Measurements from ENCODE around the gene CACNA2D2. TPM values are rescaled to one million over a fixed set of nuclear protein-coding genes. Genes with fewer than 3 reads are reported as not detected.

The CACNA2D2 gene
- total RNA-seq, 1 donor from 2014 or later: not detected

GRCh38 chr3:50536471-50537180 is 33.2 kb upstream of the CACNA2D2 start:
- Histone ChIP-seq H3K27me3 (ENCODE audit: control insufficient read depth, insufficient read depth, low read length) (peaks cover 10% of the 10 kb centered on the region), H3K4me3 (ENCODE audit: low read depth, low read length) (no peak overlapping the region), H3K36me3 (ENCODE audit: control insufficient read depth, insufficient read depth, low read length) (no peaks in the 10 kb centered on the region)
- no peak for TF ChIP-seq CTCF (IDR thresholded peaks at IDR 0.05; ENCODE audit: insufficient read depth, low read length, severe bottlenecking)
- no peak for DNase-seq (ENCODE audit: low read depth)
- no peak for FAIRE-seq

GRCh38 chr3:50534681-50535330 is 31.4 kb upstream of the CACNA2D2 start:
- Histone ChIP-seq H3K27me3 (ENCODE audit: control insufficient read depth, insufficient read depth, low read length) (peaks cover 21% of the 10 kb centered on the region), H3K4me3 (ENCODE audit: low read depth, low read length) (no peak overlapping the region), H3K36me3 (ENCODE audit: control insufficient read depth, insufficient read depth, low read length) (no peaks in the 10 kb centered on the region)
- DNase-seq (ENCODE audit: low read depth): no peak
- no peak for TF ChIP-seq CTCF (IDR thresholded peaks at IDR 0.05; ENCODE audit: insufficient read depth, low read length, severe bottlenecking)
- no peak for FAIRE-seq

GRCh38 chr3:50533807-50534461 is 30.5 kb upstream of the CACNA2D2 start:
- DNase-seq (ENCODE audit: low read depth) (no peak), FAIRE-seq (no peak)
- no peak overlapping the region for H3K4me3 ChIP-seq (ENCODE audit: low read depth, low read length)
- TF ChIP-seq CTCF (IDR thresholded peaks at IDR 0.05; ENCODE audit: insufficient read depth, low read length, severe bottlenecking): no peak
- H3K27me3 ChIP-seq (ENCODE audit: control insufficient read depth, insufficient read depth, low read length): peaks cover 25% of the 10 kb centered on the region
- no peaks in the 10 kb centered on the region for H3K36me3 ChIP-seq (ENCODE audit: control insufficient read depth, insufficient read depth, low read length)

- H3K36me3 ChIP-seq (ENCODE audit: control insufficient read depth, insufficient read depth, low read length): no peaks in the 10 kb centered on the region
- DNase-seq (ENCODE audit: low read depth) (no peak), FAIRE-seq (no peak)
- TF ChIP-seq CTCF (IDR thresholded peaks at IDR 0.05; ENCODE audit: insufficient read depth, low read length, severe bottlenecking): no peak
- H3K27me3 ChIP-seq (ENCODE audit: control insufficient read depth, insufficient read depth, low read length): peaks cover 20% of the 10 kb centered on the region
- no peak overlapping the region for H3K4me3 ChIP-seq (ENCODE audit: low read depth, low read length)
These were observed 29.9 kb upstream of the CACNA2D2 start for GRCh38 chr3:50533316-50533715.

GRCh38 chr3:50532062-50532705 is 28.8 kb upstream of the CACNA2D2 start:
- DNase-seq (ENCODE audit: low read depth) (no peak), FAIRE-seq (no peak)
- Histone ChIP-seq H3K4me3 (ENCODE audit: low read depth, low read length) (no peak overlapping the region), H3K36me3 (ENCODE audit: control insufficient read depth, insufficient read depth, low read length) (no peaks in the 10 kb centered on the region), H3K27me3 (ENCODE audit: control insufficient read depth, insufficient read depth, low read length) (peaks cover 15% of the 10 kb centered on the region)
- no peak for TF ChIP-seq CTCF (IDR thresholded peaks at IDR 0.05; ENCODE audit: insufficient read depth, low read length, severe bottlenecking)
